ENCODE results near the gene BRI3BP. TPM values are rescaled to one million over a fixed set of nuclear protein-coding genes. Genes with fewer than 3 reads are reported as not detected.
A peak's percentile ranks its signal among the peaks of the same experiment; 100 is the strongest.

The BRI3BP gene
- total RNA-seq, 2 donors from 2014 or later: 3.4 to 8.6 TPM

DNA sequence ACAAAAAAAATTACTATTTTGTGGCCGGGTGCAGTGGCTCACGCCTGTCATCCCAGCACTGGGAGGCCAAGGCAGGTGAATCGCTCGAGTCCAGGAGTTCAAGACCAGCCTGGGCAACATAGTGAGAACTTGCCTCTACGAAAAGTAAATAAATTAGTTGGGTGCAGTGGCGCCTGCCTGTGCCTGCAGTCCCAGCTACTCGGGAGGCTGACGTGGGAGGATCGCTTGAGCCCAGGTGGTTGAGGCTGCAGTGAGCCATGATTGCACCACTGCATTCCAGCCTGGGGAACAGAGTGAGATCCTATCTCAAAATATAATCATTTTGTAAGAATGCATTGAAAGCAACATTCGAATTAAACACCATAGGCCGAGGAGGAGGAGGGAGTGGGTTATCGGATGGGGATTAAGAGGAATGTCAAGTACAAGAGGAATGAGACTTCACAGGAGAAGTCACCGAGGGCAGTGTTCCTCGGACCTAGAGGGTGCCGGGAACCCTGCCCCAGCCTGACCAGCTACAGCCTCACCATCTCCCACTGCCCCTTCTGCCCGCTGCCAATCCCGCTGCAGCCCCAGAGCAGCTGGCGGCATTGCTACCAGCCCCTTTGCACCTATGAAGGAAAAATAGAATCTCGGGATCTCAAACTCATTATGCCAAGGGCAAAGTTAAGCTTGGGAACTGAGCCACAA, 39.2 kb downstream of the BRI3BP start:
- Histone ChIP-seq H3K27ac (no peak overlapping the region), H3K9me3 (no peaks in the 10 kb centered on the region), H3K4me3 (no peak overlapping the region), H3K36me3 (no peaks in the 10 kb centered on the region), H3K4me1 (replicated peaks) (no peaks in the 10 kb centered on the region), H3K27me3 (replicated peaks; ENCODE audit: insufficient read depth) (no peaks in the 10 kb centered on the region)
- intact Hi-C loops (cut with DNase I): no loop called here
- DNase-seq (ENCODE audit: low spot score): no peak
- 84% methylated on average over 19 of the region's 19 CpGs for WGBS
- TF ChIP-seq, protein P1, sequence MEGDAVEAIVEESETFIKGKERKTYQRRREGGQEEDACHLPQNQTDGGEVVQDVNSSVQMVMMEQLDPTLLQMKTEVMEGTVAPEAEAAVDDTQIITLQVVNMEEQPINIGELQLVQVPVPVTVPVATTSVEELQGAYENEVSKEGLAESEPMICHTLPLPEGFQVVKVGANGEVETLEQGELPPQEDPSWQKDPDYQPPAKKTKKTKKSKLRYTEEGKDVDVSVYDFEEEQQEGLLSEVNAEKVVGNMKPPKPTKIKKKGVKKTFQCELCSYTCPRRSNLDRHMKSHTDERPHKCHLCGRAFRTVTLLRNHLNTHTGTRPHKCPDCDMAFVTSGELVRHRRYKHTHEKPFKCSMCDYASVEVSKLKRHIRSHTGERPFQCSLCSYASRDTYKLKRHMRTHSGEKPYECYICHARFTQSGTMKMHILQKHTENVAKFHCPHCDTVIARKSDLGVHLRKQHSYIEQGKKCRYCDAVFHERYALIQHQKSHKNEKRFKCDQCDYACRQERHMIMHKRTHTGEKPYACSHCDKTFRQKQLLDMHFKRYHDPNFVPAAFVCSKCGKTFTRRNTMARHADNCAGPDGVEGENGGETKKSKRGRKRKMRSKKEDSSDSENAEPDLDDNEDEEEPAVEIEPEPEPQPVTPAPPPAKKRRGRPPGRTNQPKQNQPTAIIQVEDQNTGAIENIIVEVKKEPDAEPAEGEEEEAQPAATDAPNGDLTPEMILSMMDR (IDR thresholded peaks at IDR 0.05): no peak
- TF ChIP-seq POLR2AphosphoS5 (IDR thresholded peaks at IDR 0.05): no peak
- no peak for TF ChIP-seq POLR2A (IDR thresholded peaks at IDR 0.05)

DNA sequence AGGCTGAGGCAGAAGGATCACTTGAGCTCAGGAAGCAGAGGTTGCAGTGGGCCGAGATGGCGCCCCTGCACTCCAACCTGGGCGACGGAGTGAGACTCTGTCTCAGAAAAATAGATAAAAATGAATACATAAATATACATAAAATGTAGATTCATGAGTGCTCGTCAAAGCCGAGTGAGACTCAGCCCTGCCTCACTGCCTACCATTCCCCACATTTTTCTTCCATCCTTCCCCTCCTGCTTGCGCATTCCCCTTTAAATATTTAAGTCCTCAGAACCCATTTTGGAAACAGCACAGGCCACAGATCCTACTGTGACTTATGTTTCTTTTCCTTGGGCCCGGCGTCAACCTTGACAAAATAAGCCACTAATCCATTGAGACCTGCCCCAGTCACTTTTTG, 39.8 kb downstream of the BRI3BP start:
- TF ChIP-seq POLR2A (IDR thresholded peaks at IDR 0.05): no peak
- TF ChIP-seq POLR2AphosphoS5 (IDR thresholded peaks at IDR 0.05): no peak
- TF ChIP-seq, protein P1 (IDR thresholded peaks at IDR 0.05): no peak
- intact Hi-C loops (cut with DNase I): no loop called here
- no peaks in the 10 kb centered on the region for H3K27me3 ChIP-seq (replicated peaks; ENCODE audit: insufficient read depth)
- 89% methylated on average over 9 of the region's 9 CpGs for WGBS
- H3K9me3 ChIP-seq: no peaks in the 10 kb centered on the region
- DNase-seq (ENCODE audit: low spot score): no peak
- H3K4me1 ChIP-seq (replicated peaks): no peaks in the 10 kb centered on the region
- no peak overlapping the region for H3K4me3 ChIP-seq
- no peak overlapping the region for H3K27ac ChIP-seq
- H3K36me3 ChIP-seq: no peaks in the 10 kb centered on the region

- WGBS: 57% methylated on average over 6 of the region's 6 CpGs
- Histone ChIP-seq H3K27me3 (replicated peaks; ENCODE audit: insufficient read depth) (no peaks in the 10 kb centered on the region), H3K4me3 (no peak overlapping the region), H3K27ac (no peak overlapping the region), H3K4me1 (replicated peaks) (no peaks in the 10 kb centered on the region), H3K36me3 (no peaks in the 10 kb centered on the region), H3K9me3 (no peaks in the 10 kb centered on the region)
- no peak for DNase-seq (ENCODE audit: low spot score)
- intact Hi-C loops (cut with DNase I): no loop called here
- TF ChIP-seq POLR2AphosphoS5 (IDR thresholded peaks at IDR 0.05) (no peak), POLR2A (IDR thresholded peaks at IDR 0.05) (no peak)
- TF ChIP-seq, protein P1 (IDR thresholded peaks at IDR 0.05): no peak
Measured at GRCh38 chr12:125038976-125039625, 45.7 kb downstream of the BRI3BP start.

GRCh38 chr12:125049093-125049458, 55.6 kb downstream of the BRI3BP start:
- H3K27ac ChIP-seq: peak overlapping the region; percentile 27 to 54
- H3K9me3 ChIP-seq: no peaks in the 10 kb centered on the region
- H3K36me3 ChIP-seq: no peaks in the 10 kb centered on the region
- TF ChIP-seq POLR2AphosphoS5 (IDR thresholded peaks at IDR 0.05) (no peak), POLR2A (IDR thresholded peaks at IDR 0.05) (no peak)
- intact Hi-C loops (cut with DNase I): no loop called here
- H3K27me3 ChIP-seq (replicated peaks; ENCODE audit: insufficient read depth): no peaks in the 10 kb centered on the region
- DNase-seq (ENCODE audit: low spot score): no peak
- no peaks in the 10 kb centered on the region for H3K4me1 ChIP-seq (replicated peaks)
- peak overlapping the region; percentile 41 to 44 for H3K4me3 ChIP-seq
- WGBS: 55% methylated on average over 15 of the region's 15 CpGs

DNA sequence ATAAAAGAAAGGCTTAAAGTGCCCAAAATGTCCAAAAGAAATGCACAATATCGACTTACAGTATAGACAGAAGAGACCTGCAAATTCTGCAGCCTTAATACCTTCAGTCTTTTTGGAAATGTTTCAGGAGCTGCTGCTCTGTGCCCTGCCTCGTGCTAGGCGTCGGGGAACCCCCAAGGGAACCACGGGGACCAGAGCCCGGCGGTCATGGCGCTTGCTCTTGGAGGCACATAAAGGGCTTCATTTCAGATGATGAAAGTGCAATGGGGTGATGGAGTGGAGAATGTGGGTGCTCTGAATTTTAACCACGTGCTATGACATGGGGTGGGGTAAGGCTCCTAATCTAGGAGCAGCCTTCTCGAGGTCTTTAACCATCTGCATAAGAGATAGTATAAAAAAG, 57.0 kb downstream of the BRI3BP start:
- TF ChIP-seq POLR2A (IDR thresholded peaks at IDR 0.05) (no peak), POLR2AphosphoS5 (IDR thresholded peaks at IDR 0.05) (no peak)
- TF ChIP-seq, protein P1 (IDR thresholded peaks at IDR 0.05): no peak
- Histone ChIP-seq H3K27me3 (replicated peaks; ENCODE audit: insufficient read depth) (no peaks in the 10 kb centered on the region), H3K9me3 (no peaks in the 10 kb centered on the region), H3K36me3 (no peaks in the 10 kb centered on the region), H3K4me1 (replicated peaks) (no peaks in the 10 kb centered on the region), H3K4me3 (no peak overlapping the region), H3K27ac (no peak overlapping the region)
- WGBS: 91% methylated on average over 10 of the region's 10 CpGs
- DNase-seq (ENCODE audit: low spot score): no peak
- intact Hi-C loops (cut with DNase I): no loop called here

Data from prostate gland (tissue), 2 donors.